Heart right ventricle (tissue), 16 donors: Measurements from ENCODE around the gene UNC13C. TPM values are rescaled to one million over a fixed set of nuclear protein-coding genes. Genes with fewer than 3 reads are reported as not detected.

ENCODE experiments used
- ATAC-seq, 8 donors: fragments of 200-7000 bp; cut with Tn5 transposase; one replicate each; pipeline ENCODE4 v1.9.1; 2020; ENCODE audit warnings: mild to moderate bottlenecking in 8 of 8, moderate library complexity in 8 of 8, moderate number of reproducible peaks in 1 of 8
- DNase-seq, 2 donors: peaks; one replicate each; pipeline ENCODE4 v3.0.0-alpha.2; 2020
- H3K27ac ChIP-seq, 10 donors: fragments of 200-600 bp; sonication (generic) in 2 of 10; one replicate each; pipeline versions ENCODE4 v1.5.0 to v1.8.0; 2020 to 2022; ENCODE audit warnings: mild to moderate bottlenecking in 3 of 10
- H3K27me3 ChIP-seq, 7 donors: fragments of 200-600 bp; one replicate each; pipeline ENCODE4 v1.8.0; 2021 to 2022; ENCODE audit warnings: mild to moderate bottlenecking in 2 of 7
- H3K36me3 ChIP-seq, 9 donors: fragments of 200-600 bp; sonication (generic) in 1 of 9; one replicate each; pipeline versions ENCODE4 v1.5.0 to v1.8.0; 2020 to 2022; ENCODE audit warnings: mild to moderate bottlenecking in 2 of 9
- H3K4me1 ChIP-seq, 9 donors: fragments of 200-600 bp; sonication (generic) in 1 of 9; one replicate each; pipeline versions ENCODE4 v1.5.0 to v1.8.0; 2020 to 2022; ENCODE audit warnings: mild to moderate bottlenecking in 4 of 9
- H3K4me3 ChIP-seq, 10 donors: fragments of 200-600 bp; sonication (generic) in 2 of 10; one replicate each; pipeline versions ENCODE4 v1.5.0 to v1.8.0; 2020 to 2022; ENCODE audit warnings: mild to moderate bottlenecking in 7 of 10, moderate library complexity in 2 of 10
- H3K9me3 ChIP-seq, 11 donors: fragments of 200-600 bp in 10 of 11; sonication (generic) in 2 of 11; one replicate each; pipeline versions ENCODE4 v1.5.0 to v1.8.0; 2013 to 2022; ENCODE audit warnings: mild to moderate bottlenecking in 2 of 11, control low read depth in 1 of 11, moderate library complexity in 1 of 11
- CTCF ChIP-seq, 9 donors: fragments of 200-600 bp; sonication (generic) in 2 of 9; IDR thresholded peaks; one replicate each; pipeline versions ENCODE4 v1.5.0 to v1.8.0; 2021 to 2022; ENCODE audit warnings: antibody characterized with exemption in 9 of 9, mild to moderate bottlenecking in 5 of 9, moderate library complexity in 1 of 9
- WGBS, 2 donors: extraction: QIAGEN DNeasy Blood & Tissue Kit; methylation state at CpG; one replicate each; pipeline ENCODE4 v1.1.7; 2013; ENCODE audit warnings: inconsistent platforms in 1 of 2; 5-methylcytosine and 5-hydroxymethylcytosine counted together
- intact Hi-C, 10 donors: fragments of 100-400 bp; cut with DNase I; formaldehyde crosslinking; loops; one replicate each; pipeline versions ENCODE4 v1.11.1 to v1.14.2; 2022
- polyA plus RNA-seq, 2 donors: library from polyadenylated mRNA; stranded (reverse); fragments of 200-250 nt; gene quantifications; one replicate each; pipeline ENCODE4 v1.2.3, GENCODE V29; 2013
- total RNA-seq, 10 donors: library from RNA; stranded (reverse); fragmentation: NEBNext Ultra II Directional in 3 of 10; extraction: Animal tissue kit (Norgen Biotek cat#: 25700) in 3 of 10; gene quantifications; one replicate each; pipeline versions ENCODE4 v1.2.1 to v1.2.4, GENCODE V29; 2021 to 2023
- donor health status: Arrhythmogenic right ventricular cardiomyopathy.
- donor health status: ischemic (EF 13 %, LVEDD 7.1; RV severe dilation, severe dysfunction).
- donor health status: healthy with polysubstance abuse.
- donor health status: DM: no; HTN: yes; CAD: no.
- donor health status: DM: no; HTN: no; CAD: no.
- donor health status: ischemic (EF 25% LVEDD 6.9; RV normal size, moderate dysfunction).
- donor health status: ischemic (EF 25% LVEDD 5.7; RV mildly dilated, moderate dysfunction).
- donor health status: healthy.
- donor health status: DM: yes; HTN: yes; CAD: no.
- donor health status: Ischemic cardiomyopathy.
- donor health status: ischemic (EF 35%, LVEDD 5.7; RV mildly dilated, moderate dysfunction).
- donor health status: nonischemic (EF 11% LVEDD 7.7; RV severe dilation, severe dysfunction).
- donor health status: DM: yes; HTN: yes; CAD: no.
- donor health status: PGD.
- donor health status: ischemic (EF 29% LVEDD 5.4; RV normal size, mild dysfunction).
- donor health status: nonischemic (EF 23%, LVEDD 6.1; RV moderate dilation, normal function).

The UNC13C gene
- total and polyA plus RNA-seq, 12 donors: 0.04 to 0.85 (median 0.19) TPM; not detected in 5

GRCh38 chr15:54226455-54226854, 248.2 kb downstream of the UNC13C start:
- no peaks in the 10 kb centered on the region for H3K27me3 ChIP-seq
- intact Hi-C loops: no loop called here
- H3K4me1 ChIP-seq: no peaks in the 10 kb centered on the region
- peaks cover 0 to 30% (median 3%) of the 10 kb centered on the region in 11 donors for H3K9me3 ChIP-seq
- no peak for DNase-seq
- H3K27ac ChIP-seq: no peak overlapping the region
- no peak overlapping the region for H3K4me3 ChIP-seq
- H3K36me3 ChIP-seq: no peaks in the 10 kb centered on the region
- no peak for ATAC-seq
- 82% methylated on average over 4 of the region's 4 CpGs for WGBS, 2 donors
- TF ChIP-seq CTCF (IDR thresholded peaks at IDR 0.05): no peak

- Histone ChIP-seq H3K4me3 (no peak overlapping the region), H3K4me1 (no peaks in the 10 kb centered on the region), H3K27me3 (no peaks in the 10 kb centered on the region), H3K9me3 (peaks cover 0 to 30% (median 3%) of the 10 kb centered on the region in 11 donors), H3K36me3 (no peaks in the 10 kb centered on the region), H3K27ac (no peak overlapping the region)
- DNase-seq (no peak), ATAC-seq (no peak)
- no peak for TF ChIP-seq CTCF (IDR thresholded peaks at IDR 0.05)
- WGBS, 2 donors: 86 to 91% methylated on average over 4 of the region's 4 CpGs
- intact Hi-C loops: no loop called here
These were observed 249.3 kb downstream of the UNC13C start for GRCh38 chr15:54227569-54227968.

- 51 to 64% methylated on average over 3 of the region's 3 CpGs for WGBS, 2 donors
- Histone ChIP-seq H3K36me3 (no peaks in the 10 kb centered on the region), H3K4me1 (no peaks in the 10 kb centered on the region), H3K27ac (no peak overlapping the region), H3K4me3 (no peak overlapping the region), H3K27me3 (no peaks in the 10 kb centered on the region), H3K9me3 (no peaks in the 10 kb centered on the region)
- ATAC-seq (no peak), DNase-seq (no peak)
- intact Hi-C loops: no loop called here
- no peak for TF ChIP-seq CTCF (IDR thresholded peaks at IDR 0.05)
These were observed 272.1 kb downstream of the UNC13C start for GRCh38 chr15:54250326-54250725.

GRCh38 chr15:54256190-54256589, 277.9 kb downstream of the UNC13C start:
- H3K4me3 ChIP-seq: no peak overlapping the region

More at GRCh38 chr15:54256190-54256589, 277.9 kb downstream of the UNC13C start:
- ATAC-seq (no peak), DNase-seq (no peak)
- no peak for TF ChIP-seq CTCF (IDR thresholded peaks at IDR 0.05)
- intact Hi-C loops: no loop called here
- 77 to 92% methylated on average over 6 of the region's 6 CpGs for WGBS, 2 donors
- H3K27me3 ChIP-seq: no peaks in the 10 kb centered on the region
- H3K27ac ChIP-seq: no peak overlapping the region
- no peaks in the 10 kb centered on the region for H3K36me3 ChIP-seq
- H3K4me1 ChIP-seq: no peaks in the 10 kb centered on the region
- H3K9me3 ChIP-seq: peaks cover 0 to 3% (median 0%) of the 10 kb centered on the region in 11 donors
